K562 (cell line): ENCODE data around the gene MRPL55. TPM values are rescaled to one million over a fixed set of nuclear protein-coding genes. Genes with fewer than 3 reads are reported as not detected.
A peak's percentile ranks its signal among the peaks of the same experiment; 100 is the strongest.

Experiments used
- CREB5 ChIP-seq: fragments of 250-450 bp; sonication (Bioruptor Pico); IDR thresholded peaks from 2 replicates; pipeline ENCODE4 v1.5.0; 2020; ENCODE audit warnings: mild to moderate bottlenecking
- E2F6 ChIP-seq, 2 experiments: IDR thresholded peaks; 2 replicates each; pipeline ENCODE4 v1.6.1; 2011; ENCODE audit warnings: borderline replicate concordance in 1 of 2, control low read depth in 1 of 2, low read depth in 1 of 2, low read length in 1 of 2, mild to moderate bottlenecking in 1 of 2, mixed read lengths in 1 of 2, moderate library complexity in 1 of 2; ENCODE audit not compliant: insufficient read depth in 1 of 2, insufficient read length in 1 of 2, poor library complexity in 1 of 2, severe bottlenecking in 1 of 2; ENCODE audit errors: extremely low read depth in 1 of 2
- HNRNPUL1 ChIP-seq: fragments of 200-400 bp; formaldehyde crosslinking; IDR thresholded peaks from 2 replicates; pipeline ENCODE4 v1.6.1; 2017; ENCODE audit warnings: low read length
- IRF9 ChIP-seq: fragments of 450-650 bp; IDR thresholded peaks from 2 replicates; pipeline ENCODE4 v1.6.1; 2016; ENCODE audit warnings: missing biosample characterization, missing genetic modification characterization
- KDM1A ChIP-seq, 2 experiments: fragments of 450-650 bp; IDR thresholded peaks; 2 replicates each; pipeline ENCODE4 v1.6.1; 2016; ENCODE audit warnings: mild to moderate bottlenecking in 2 of 2
- KDM5B ChIP-seq: fragments of 200-600 bp; sonication (generic); IDR thresholded peaks from 2 replicates; pipeline ENCODE4 v1.6.1; 2012; ENCODE audit warnings: low read depth, mild to moderate bottlenecking, moderate library complexity, low read length, control low read depth, inconsistent platforms; ENCODE audit not compliant: insufficient replicate concordance
- KLF13 ChIP-seq: fragments of 450-650 bp; IDR thresholded peaks from 2 replicates; pipeline ENCODE4 v1.6.1; 2016; ENCODE audit warnings: missing genetic modification characterization, low read depth, mild to moderate bottlenecking, missing compliant biosample characterization, moderate library complexity, borderline replicate concordance
- MAFK ChIP-seq: IDR thresholded peaks from 2 replicates; pipeline ENCODE4 v1.6.1; 2011; ENCODE audit warnings: low read length, improper control_type of control experiment
- MEF2D ChIP-seq: conservative IDR thresholded peaks from 2 replicates; pipeline ENCODE4 v1.6.1; 2016; ENCODE audit warnings: low read depth, missing genetic modification characterization, missing compliant biosample characterization
- PHF8 ChIP-seq: fragments of 200-600 bp; sonication (generic); IDR thresholded peaks from 2 replicates; pipeline ENCODE4 v1.6.1; 2012; ENCODE audit warnings: mixed run types, mild to moderate bottlenecking, inconsistent platforms, low read length, moderate library complexity, borderline replicate concordance
- U2AF2 ChIP-seq: fragments of 200-400 bp; formaldehyde crosslinking; optimal IDR thresholded peaks from 2 replicates; pipeline ENCODE3; 2017; ENCODE audit warnings: low read depth, mild to moderate bottlenecking, low read length
- ZBTB1 ChIP-seq: sonication (generic); formaldehyde crosslinking; IDR thresholded peaks from 2 replicates; pipeline ENCODE4 v1.8.1; 2023; ENCODE audit warnings: missing genetic modification reagents, low read depth, mild to moderate bottlenecking, borderline replicate concordance
- ZFX ChIP-seq: sonication (generic); formaldehyde crosslinking; IDR thresholded peaks from 2 replicates; pipeline ENCODE4 v1.8.0; 2022; ENCODE audit warnings: mild to moderate bottlenecking, missing genetic modification reagents, moderate library complexity
- ZNF212 ChIP-seq: fragments of 450-650 bp; formaldehyde crosslinking; IDR thresholded peaks from 2 replicates; pipeline ENCODE4 v1.4.0; 2020; ENCODE audit warnings: mild to moderate bottlenecking
- ZNF274 ChIP-seq: IDR thresholded peaks from 2 replicates; pipeline ENCODE4 v1.6.1; 2011; ENCODE audit warnings: low read depth, mild to moderate bottlenecking, low read length, moderate library complexity, borderline replicate concordance
- ZNF609 ChIP-seq: sonication (generic); formaldehyde crosslinking; IDR thresholded peaks from 2 replicates; pipeline ENCODE4 v1.8.1; 2023; ENCODE audit warnings: missing genetic modification reagents, mild to moderate bottlenecking, borderline replicate concordance
- polyA plus RNA-seq, 8 experiments: library from polyadenylated mRNA; depleted of rRNA in 4 of 8; stranded (reverse) in 5 of 8; unstranded in 3 of 8; fragments of >200 nt; fragmentation: Nextera tagmentation in 2 of 8; fragmentation: Illumina TruSeq in 1 of 8; extraction: Ambion mirVana in 2 of 8; extraction: Trizol in 1 of 8; gene quantifications; 2 replicates each; pipeline versions ENCODE4 v1.2.1 to v1.2.3, GENCODE V29; 2011 to 2014; ENCODE audit warnings: inconsistent platforms in 1 of 8, missing spikeins in 1 of 8
- total RNA-seq, 7 experiments: library from RNA; depleted of rRNA in 6 of 7; stranded (reverse); fragments of >200 nt in 6 of 7; fragmentation: Illumina TruSeq in 2 of 7; extraction: Trizol in 2 of 7; gene quantifications; 2 replicates each; pipeline versions ENCODE4 v1.2.1 to v1.2.3, GENCODE V29; 2011 to 2021; ENCODE audit warnings: low replicate concordance in 1 of 7
- TF ChIP-seq, protein P1 (sequence below): fragments of 200-800 bp; sonication (Bioruptor generic); IDR thresholded peaks from 2 replicates; pipeline ENCODE4 v1.6.1; 2017; ENCODE audit warnings: missing genetic modification characterization, missing compliant biosample characterization

MRPL55 gene
- total and polyA plus RNA-seq, 9 of the 15 experiments (the other 6 are each of a cell fraction or from before 2014, with no cell fraction given): 34.9 to 228 (median 81.0) TPM

DNA sequence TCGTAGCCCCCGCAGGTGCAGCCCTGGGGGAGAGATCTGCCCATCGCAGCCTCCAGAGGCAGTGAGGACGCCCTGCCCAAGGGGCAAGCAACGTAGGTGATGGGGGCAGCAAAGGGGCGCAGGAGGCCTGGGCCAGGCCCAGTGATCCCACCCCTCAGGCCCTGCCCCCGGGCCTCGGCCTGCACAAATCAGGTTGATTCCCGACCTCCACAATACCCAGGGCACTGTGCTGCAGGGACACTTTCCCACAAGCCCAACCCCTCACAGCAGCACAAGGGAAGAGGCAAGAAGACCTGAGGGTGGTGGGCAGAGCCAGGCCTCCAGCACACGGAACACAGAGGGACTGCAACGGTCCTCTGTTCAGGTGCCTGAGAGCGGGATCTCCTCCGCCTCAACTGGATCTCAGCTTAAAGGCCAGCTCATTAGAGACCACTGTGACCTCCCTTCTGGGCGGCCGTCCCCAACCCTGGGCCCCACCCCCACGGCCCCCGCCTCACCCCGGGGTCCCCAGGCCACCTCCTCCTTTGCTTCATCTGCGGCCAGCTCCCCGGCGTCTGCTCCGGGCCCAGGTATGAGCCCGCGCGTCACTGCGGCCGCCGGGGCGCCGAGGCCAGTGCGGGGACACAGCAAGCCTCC is 27.4 kb downstream of the MRPL55 start (continued):
- TF ChIP-seq ZNF274: no peak
- TF ChIP-seq, protein P1, sequence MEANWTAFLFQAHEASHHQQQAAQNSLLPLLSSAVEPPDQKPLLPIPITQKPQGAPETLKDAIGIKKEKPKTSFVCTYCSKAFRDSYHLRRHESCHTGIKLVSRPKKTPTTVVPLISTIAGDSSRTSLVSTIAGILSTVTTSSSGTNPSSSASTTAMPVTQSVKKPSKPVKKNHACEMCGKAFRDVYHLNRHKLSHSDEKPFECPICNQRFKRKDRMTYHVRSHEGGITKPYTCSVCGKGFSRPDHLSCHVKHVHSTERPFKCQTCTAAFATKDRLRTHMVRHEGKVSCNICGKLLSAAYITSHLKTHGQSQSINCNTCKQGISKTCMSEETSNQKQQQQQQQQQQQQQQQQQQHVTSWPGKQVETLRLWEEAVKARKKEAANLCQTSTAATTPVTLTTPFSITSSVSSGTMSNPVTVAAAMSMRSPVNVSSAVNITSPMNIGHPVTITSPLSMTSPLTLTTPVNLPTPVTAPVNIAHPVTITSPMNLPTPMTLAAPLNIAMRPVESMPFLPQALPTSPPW (CRISPR knock-in tag): peak; percentile 11; the same call in 1 of the 2 replicates
- no peak for TF ChIP-seq MEF2D (tag)
- TF ChIP-seq KDM1A (IDR thresholded peaks at IDR 0.05): no peak
- TF ChIP-seq U2AF2: no peak
- no peak for TF ChIP-seq ZNF212 (CRISPR knock-in tag)
- TF ChIP-seq ZNF609 (CRISPR knock-in tag): 0 out of 2 replicates have a peak, but pooled peaks have one; percentile 46
- no peak for TF ChIP-seq MAFK
- TF ChIP-seq ZBTB1 (CRISPR knock-in tag): no peak; the same call in 1 of the 2 replicates
- TF ChIP-seq PHF8: no peak
- no peak for TF ChIP-seq CREB5
- no peak for TF ChIP-seq KLF13
- no peak for TF ChIP-seq HNRNPUL1
- peak; percentile 24 for TF ChIP-seq KDM5B
- no peak for TF ChIP-seq IRF9
- TF ChIP-seq ZFX (CRISPR knock-in tag): peak; percentile 67
- no peak for TF ChIP-seq E2F6 (IDR thresholded peaks at IDR 0.05; ENCODE audit: borderline replicate concordance in 1 of 2, extremely low read depth in 1 of 2, insufficient read depth in 1 of 2, insufficient read length in 1 of 2, low read depth in 1 of 2, low read length in 1 of 2, poor library complexity in 1 of 2, severe bottlenecking in 1 of 2)
